Large intestine (tissue), 3 donors: ENCODE results near the gene PARK7. TPM values are rescaled to one million over a fixed set of nuclear protein-coding genes. Genes with fewer than 3 reads are reported as not detected.
"Not testable (repeated sequence)": the region's sequence is repeated elsewhere in the genome, so short reads cannot be mapped to it uniquely, and the experiment has no call there.

Experiments
- DNase-seq, 2 donors: peaks; one replicate each; pipeline versions ENCODE4 v3.0.0 to v3.0.0-alpha.2; 2013
- H3K27ac ChIP-seq: one replicate; pipeline ENCODE4 v1.5.1; 2013; ENCODE audit warnings: low read length
- H3K27me3 ChIP-seq: 2 replicates; pipeline ENCODE4 v1.6.1; 2013; ENCODE audit warnings: low read length; ENCODE audit not compliant: control insufficient read depth, insufficient read depth
- H3K36me3 ChIP-seq: 2 replicates; pipeline ENCODE4 v1.6.1; 2013; ENCODE audit warnings: low read length; ENCODE audit not compliant: control insufficient read depth, insufficient read depth
- H3K4me1 ChIP-seq: one replicate; pipeline ENCODE4 v1.6.1; 2013; ENCODE audit warnings: low read length; ENCODE audit not compliant: control insufficient read depth, insufficient read depth
- H3K4me3 ChIP-seq: one replicate; pipeline ENCODE4 v1.5.1; 2013; ENCODE audit warnings: low read length
- H3K9me3 ChIP-seq: one replicate; pipeline ENCODE4 v1.6.1; 2013; ENCODE audit warnings: mild to moderate bottlenecking, low read depth, low read length, moderate library complexity; ENCODE audit not compliant: control insufficient read depth
- whole genome bisulfite sequencing: methylation state at CpG from one replicate; pipeline ENCODE4 v1.1.5; 2013; ENCODE audit warnings: low lambda C conversion rate; ENCODE audit not compliant: insufficient coverage; 5-methylcytosine and 5-hydroxymethylcytosine counted together
- polyA plus RNA-seq: library from polyadenylated mRNA; unstranded; fragments of 120-200 nt; gene quantifications from one replicate; pipeline ENCODE4 v1.2.1, GENCODE V29; 2013

The PARK7 gene
- polyA plus RNA-seq, 1 donor, result 228 TPM

DNA sequence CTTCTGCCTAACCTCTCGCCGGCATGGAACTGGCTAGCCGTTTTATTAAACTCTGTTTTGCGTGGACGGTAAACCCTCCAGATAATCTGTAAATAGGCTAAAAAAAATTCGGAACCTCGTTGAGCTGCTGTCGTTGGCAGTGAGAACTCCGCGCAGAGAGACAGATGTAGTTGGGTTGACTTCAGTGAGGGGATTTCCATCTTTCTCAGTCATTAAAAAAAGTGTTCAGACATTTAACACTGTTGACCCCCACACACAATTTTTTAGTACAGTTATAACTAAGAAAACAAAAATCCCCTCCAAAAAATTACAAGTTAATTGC lies 464 bp downstream of the PARK7 start:
- Histone ChIP-seq H3K27ac (peak overlapping the region; percentile 84), H3K9me3 (no peaks in the 10 kb centered on the region), H3K4me1 (peaks cover 11% of the 10 kb centered on the region), H3K27me3 (no peaks in the 10 kb centered on the region), H3K4me3 (peak overlapping the region; percentile 98), H3K36me3 (peaks cover 36% of the 10 kb centered on the region)
- no CpG with 5 or more reads among the region's 10 CpGs for WGBS
- no peak for DNase-seq

DNA sequence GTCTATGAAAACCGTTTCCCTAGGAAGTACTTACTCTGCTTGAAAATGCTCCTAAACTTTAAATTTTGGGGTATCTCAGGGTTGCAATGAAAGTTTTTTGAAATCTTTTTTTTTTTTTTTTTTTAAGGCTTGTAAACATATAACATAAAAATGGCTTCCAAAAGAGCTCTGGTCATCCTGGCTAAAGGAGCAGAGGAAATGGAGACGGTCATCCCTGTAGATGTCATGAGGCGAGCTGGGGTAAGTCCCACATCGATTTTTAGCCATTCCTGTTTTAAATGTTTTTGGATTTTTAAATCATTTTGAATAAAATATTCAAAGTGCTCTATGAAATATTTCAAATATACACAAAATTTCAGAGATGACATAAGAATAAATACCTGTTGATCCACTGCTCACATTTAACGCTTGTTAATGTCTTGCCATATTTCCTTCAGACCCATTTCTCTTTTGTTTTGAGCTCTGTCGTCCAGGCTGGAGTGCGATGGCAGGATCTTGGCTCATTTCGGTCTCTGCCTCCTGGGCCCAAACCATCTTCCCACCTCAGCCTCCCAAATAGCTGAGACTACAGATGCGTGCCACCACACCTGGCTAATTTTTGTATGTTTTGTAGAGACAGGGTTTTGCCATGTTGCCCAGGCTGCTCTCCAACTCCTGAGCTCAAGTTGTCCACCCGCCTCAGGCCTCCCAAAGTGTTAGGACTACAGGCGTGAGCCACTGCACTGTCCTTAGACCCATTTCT lies 1.3 kb downstream of the PARK7 start:
- Histone ChIP-seq H3K27me3 (no peaks in the 10 kb centered on the region), H3K9me3 (no peaks in the 10 kb centered on the region), H3K36me3 (peaks cover 36% of the 10 kb centered on the region), H3K4me1 (peaks cover 11% of the 10 kb centered on the region), H3K27ac (no peak overlapping the region), H3K4me3 (peak overlapping the region; percentile 98)
- DNase-seq, result no peak
- WGBS, result 82% methylated on average over 3 of the region's 11 CpGs

DNA sequence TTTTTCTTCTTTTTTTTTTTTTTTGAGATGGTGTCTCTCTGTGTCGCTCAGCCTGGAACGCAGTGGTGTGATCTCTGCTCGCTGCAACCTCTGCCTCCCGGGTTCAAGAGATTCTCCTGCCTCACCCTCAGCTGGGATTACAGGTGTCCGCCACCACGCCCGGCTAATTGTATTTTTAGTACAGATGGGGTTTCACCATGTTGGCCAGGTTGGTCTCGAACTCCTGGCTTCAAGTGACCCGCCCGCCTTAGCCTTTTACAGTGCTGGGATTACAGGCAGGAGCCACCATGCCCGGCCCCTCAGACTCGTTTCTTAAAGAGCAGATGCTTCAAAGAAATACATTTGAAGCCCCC lies 1.8 kb downstream of the PARK7 start:
- Histone ChIP-seq H3K36me3 (peaks cover 37% of the 10 kb centered on the region), H3K4me1 (peaks cover 11% of the 10 kb centered on the region)
- WGBS, result no CpG with 5 or more reads among the region's 12 CpGs
- H3K27ac ChIP-seq, H3K9me3 ChIP-seq, DNase-seq, H3K4me3 ChIP-seq, H3K27me3 ChIP-seq: not testable (repeated sequence)

DNA sequence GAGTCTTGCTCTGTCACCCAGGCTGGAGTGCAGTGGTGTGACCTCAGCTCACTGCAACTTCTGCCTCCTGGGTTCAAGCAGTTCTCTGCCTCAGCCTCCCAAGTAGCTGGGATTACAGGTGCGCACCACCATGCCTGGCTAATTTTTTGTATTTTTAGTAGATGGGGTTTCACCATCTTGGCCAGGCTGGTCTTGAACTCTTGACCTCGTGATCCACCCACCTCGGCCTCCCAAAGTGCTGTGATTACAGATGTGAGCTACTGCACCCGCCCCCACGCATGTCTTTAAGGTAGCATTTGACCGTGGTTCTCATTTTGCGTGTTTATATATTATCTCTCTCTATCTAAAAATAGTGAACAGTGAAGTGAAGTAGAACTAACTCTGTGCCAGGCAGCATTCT lies 2.3 kb downstream of the PARK7 start:
- H3K4me1 ChIP-seq, result peaks cover 11% of the 10 kb centered on the region

DNA sequence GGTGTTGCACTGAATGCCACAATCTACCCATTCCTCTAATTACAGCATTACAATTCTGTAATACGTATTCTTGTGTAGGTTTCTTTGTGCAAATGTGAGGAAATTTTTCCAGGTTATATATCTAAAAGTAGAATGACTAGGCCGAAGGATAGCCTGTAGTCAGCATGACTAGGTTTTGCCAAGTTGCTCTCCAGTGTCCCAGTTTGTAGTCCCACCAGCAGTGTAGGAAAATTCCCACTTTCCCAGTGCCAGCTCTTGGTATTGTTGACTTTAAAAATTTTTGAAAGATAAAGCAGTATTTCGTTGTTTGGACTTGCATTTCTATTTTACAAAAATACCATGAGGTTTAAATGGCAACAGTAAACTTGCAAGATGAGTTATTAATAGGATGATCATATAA lies 3.0 kb downstream of the PARK7 start:
- 100% methylated on average over 1 of the region's 3 CpGs for WGBS
- H3K4me1 ChIP-seq, result peaks cover 11% of the 10 kb centered on the region
- peaks cover 47% of the 10 kb centered on the region for H3K36me3 ChIP-seq
- H3K27me3 ChIP-seq, result no peaks in the 10 kb centered on the region
- H3K4me3 ChIP-seq, result no peak overlapping the region
- H3K27ac ChIP-seq, result no peak overlapping the region
- no peak for DNase-seq
- H3K9me3 ChIP-seq, result no peaks in the 10 kb centered on the region

More for the DNA sequence above, 2.3 kb downstream of the PARK7 start:
- H3K27me3 ChIP-seq, H3K4me3 ChIP-seq, DNase-seq, H3K27ac ChIP-seq, H3K9me3 ChIP-seq: not testable (repeated sequence)
- no CpG with 5 or more reads among the region's 7 CpGs for WGBS
- peaks cover 42% of the 10 kb centered on the region for H3K36me3 ChIP-seq

DNA sequence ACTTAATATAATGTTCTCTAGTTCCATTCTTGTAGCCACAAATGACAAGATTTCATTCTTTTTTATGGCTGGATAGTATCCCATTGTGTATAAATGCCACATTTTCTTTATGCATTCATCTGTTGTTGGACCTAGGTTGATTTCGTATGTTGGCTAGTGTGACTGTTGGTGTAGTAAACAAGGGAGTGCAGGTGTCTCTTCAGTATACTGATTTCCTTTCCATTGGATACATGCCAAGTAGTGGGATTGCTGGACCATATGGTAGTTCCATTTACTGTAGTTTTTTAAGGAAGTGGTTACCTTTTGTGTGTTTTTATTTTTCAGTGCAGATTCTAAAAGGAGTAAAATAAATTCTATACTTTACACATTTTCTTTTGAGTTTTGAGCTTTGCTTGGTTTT lies 5.7 kb downstream of the PARK7 start:
- Histone ChIP-seq H3K27ac (no peak overlapping the region), H3K27me3 (no peaks in the 10 kb centered on the region), H3K9me3 (no peaks in the 10 kb centered on the region), H3K4me1 (peaks cover 4% of the 10 kb centered on the region), H3K4me3 (no peak overlapping the region), H3K36me3 (peaks cover 73% of the 10 kb centered on the region)
- no CpG with 5 or more reads among the region's 1 CpG for WGBS
- no peak for DNase-seq

DNA sequence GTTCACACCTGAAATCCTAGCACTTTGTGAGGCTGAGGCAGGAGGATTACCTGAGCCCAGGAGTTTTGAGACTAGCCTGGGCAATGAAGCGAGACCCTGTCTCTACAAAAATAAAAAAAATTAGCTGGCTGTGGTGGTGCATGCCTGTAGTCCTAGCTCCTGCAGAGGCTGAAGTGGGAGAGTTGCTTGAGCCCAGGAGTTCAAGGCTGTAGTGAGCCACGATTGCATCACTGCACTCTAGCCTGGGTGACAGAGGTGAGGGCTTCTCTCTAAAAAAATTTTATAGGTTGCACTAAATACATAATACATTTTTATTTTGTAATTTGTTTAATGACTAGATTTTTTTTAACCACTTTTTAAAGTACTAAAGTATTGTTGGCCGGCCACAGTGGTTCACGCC lies 6.1 kb downstream of the PARK7 start:
- Histone ChIP-seq H3K36me3 (peaks cover 77% of the 10 kb centered on the region), H3K27me3 (no peaks in the 10 kb centered on the region), H3K27ac (no peak overlapping the region), H3K9me3 (no peaks in the 10 kb centered on the region), H3K4me1 (peaks cover 1% of the 10 kb centered on the region), H3K4me3 (no peak overlapping the region)
- DNase-seq, result no peak
- WGBS, result no CpG with 5 or more reads among the region's 4 CpGs

DNA sequence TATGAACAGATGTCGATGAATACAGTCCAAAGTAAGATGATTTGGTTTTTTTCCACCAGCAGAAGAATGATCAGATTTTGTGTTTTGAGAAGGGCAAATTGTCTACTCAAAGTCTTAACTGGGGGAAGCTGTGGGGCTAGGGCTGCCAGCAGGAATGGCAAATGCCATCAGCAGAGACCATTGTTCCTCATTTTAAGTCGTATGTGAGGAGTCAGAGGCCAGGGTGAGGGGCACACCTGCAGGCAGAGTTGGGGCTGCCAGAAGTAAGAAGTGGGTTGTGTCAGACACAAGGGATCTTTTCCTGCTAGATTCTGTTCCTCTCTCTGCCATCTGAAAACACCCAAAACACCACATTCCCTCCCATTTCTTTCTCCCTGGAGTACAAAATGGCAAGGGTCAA lies 8.7 kb downstream of the PARK7 start:
- DNase-seq, result no peak
- no peak overlapping the region for H3K27ac ChIP-seq
- H3K36me3 ChIP-seq, result peaks cover 64% of the 10 kb centered on the region
- no peak overlapping the region for H3K4me3 ChIP-seq
- no peaks in the 10 kb centered on the region for H3K27me3 ChIP-seq
- no peaks in the 10 kb centered on the region for H3K9me3 ChIP-seq
- WGBS, result 100% methylated on average over 2 of the region's 2 CpGs
- no peaks in the 10 kb centered on the region for H3K4me1 ChIP-seq

DNA sequence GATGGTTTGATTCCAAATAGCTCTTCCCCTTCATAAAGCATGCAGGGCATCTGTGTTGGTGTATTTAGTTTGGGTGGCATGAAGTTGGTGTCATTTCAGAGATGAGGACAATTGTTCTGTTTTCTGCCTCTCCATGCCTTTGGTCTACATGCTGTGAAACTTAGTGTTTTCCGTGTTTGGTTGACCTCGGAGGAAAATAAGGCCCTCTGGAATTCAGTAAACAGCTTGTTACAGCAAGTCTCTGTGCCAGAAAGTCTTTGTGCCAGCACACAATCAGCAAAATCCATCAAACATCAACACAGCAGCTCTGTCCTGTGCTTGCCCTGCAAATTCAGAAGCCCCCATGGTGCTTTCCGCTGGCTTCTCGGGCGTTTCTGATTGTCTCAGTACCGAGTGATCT lies 9.5 kb downstream of the PARK7 start:
- Histone ChIP-seq H3K27me3 (no peaks in the 10 kb centered on the region), H3K9me3 (no peaks in the 10 kb centered on the region), H3K4me1 (no peaks in the 10 kb centered on the region), H3K36me3 (peaks cover 56% of the 10 kb centered on the region), H3K4me3 (no peak overlapping the region), H3K27ac (no peak overlapping the region)
- DNase-seq, result no peak
- WGBS, result no CpG with 5 or more reads among the region's 6 CpGs

DNA sequence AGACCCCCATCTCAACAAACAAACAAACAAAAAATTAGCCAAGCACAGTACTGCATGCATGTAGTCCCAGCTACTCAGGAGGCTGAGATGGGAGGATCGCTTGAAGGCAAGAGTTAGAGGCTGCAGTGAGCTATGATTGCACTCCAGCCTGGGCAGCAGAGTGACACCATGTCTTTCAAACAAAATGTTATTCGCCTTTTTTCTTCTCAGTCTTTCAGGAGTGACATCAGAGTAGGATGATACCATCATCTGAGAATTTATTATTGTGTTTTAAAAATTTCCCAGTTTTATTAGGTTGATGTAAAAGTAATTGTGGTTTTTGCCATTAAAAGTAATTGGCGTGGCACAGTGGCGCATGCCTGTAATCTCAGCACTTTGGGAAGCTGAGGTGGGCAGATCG lies 10.8 kb downstream of the PARK7 start:
- H3K4me1 ChIP-seq, result no peaks in the 10 kb centered on the region
- no peak for DNase-seq
- WGBS, result 100% methylated on average over 1 of the region's 5 CpGs
- no peaks in the 10 kb centered on the region for H3K27me3 ChIP-seq
- H3K36me3 ChIP-seq, result peaks cover 56% of the 10 kb centered on the region
- no peaks in the 10 kb centered on the region for H3K9me3 ChIP-seq
- H3K27ac ChIP-seq, result no peak overlapping the region
- no peak overlapping the region for H3K4me3 ChIP-seq

DNA sequence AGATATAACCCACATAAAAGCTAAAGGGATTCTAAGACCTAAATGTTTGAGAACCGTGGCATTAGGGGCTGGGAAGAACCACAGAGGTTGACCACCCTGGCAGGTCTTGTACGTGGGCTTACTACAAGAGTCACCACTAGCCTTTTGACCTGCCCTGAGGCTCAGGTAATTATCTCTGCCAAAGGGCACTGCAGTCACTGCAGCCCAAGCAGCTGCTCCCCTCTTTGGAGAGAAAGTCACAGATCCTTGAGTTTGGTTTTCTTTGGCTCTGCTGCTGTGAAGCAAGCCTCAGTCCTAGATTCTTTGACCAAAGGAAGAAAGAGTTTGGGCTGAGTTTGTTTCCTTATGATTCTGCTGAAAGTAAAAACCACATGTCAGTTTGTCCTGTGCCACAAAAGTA lies 11.6 kb downstream of the PARK7 start:
- H3K27me3 ChIP-seq, result no peaks in the 10 kb centered on the region
- peaks cover 60% of the 10 kb centered on the region for H3K36me3 ChIP-seq
- H3K9me3 ChIP-seq, result no peaks in the 10 kb centered on the region
- no peak for DNase-seq
- no peak overlapping the region for H3K27ac ChIP-seq
- no peak overlapping the region for H3K4me3 ChIP-seq
- WGBS, result 100% methylated on average over 2 of the region's 2 CpGs
- no peaks in the 10 kb centered on the region for H3K4me1 ChIP-seq
